B cell (primary cell): Measurements from ENCODE around the gene SHISA8. TPM values are rescaled to one million over a fixed set of nuclear protein-coding genes. Genes with fewer than 3 reads are reported as not detected.

Source experiments
- ATAC-seq: fragments of 200-7000 bp; cut with Tn5 transposase; one replicate; pipeline ENCODE4 v1.10.0; 2021; ENCODE audit warnings: low read depth, mild to moderate bottlenecking, moderate number of reproducible peaks, moderate library complexity
- CTCF ChIA-PET: fragments of 350-600 bp; sonication (Branson Sonifier 250); formaldehyde crosslinking; loops from one replicate; lab custom pipeline; 2021; ENCODE audit warnings: antibody characterized with exemption, inconsistent platforms; lab: Charles Lee
- POLR2A ChIA-PET: fragments of 350-600 bp; sonication (Branson Sonifier 250); formaldehyde crosslinking; loops from one replicate; lab custom pipeline; 2021; ENCODE audit warnings: antibody characterized with exemption; lab: Charles Lee
- DNase-seq: peaks from one replicate; pipeline ENCODE4 v3.0.0; 2013
- H2AFZ ChIP-seq: 2 replicates; pipeline ENCODE4 v1.6.1; 2012; ENCODE audit warnings: mild to moderate bottlenecking, low read depth, low read length; ENCODE audit not compliant: insufficient read depth, poor library complexity, severe bottlenecking
- H3K27ac ChIP-seq, 2 donors: 1 replicate in 1 of 2; 2 replicates in 1 of 2; pipeline ENCODE4 v1.5.1; 2012 to 2013; ENCODE audit warnings: low read length in 2 of 2, mild to moderate bottlenecking in 2 of 2, moderate library complexity in 1 of 2
- H3K27me3 ChIP-seq, 4 experiments: fragments of 200-600 bp in 1 of 4; sonication (generic) in 1 of 4; replicated peaks in 1 of 4; 1 replicate in 2 of 4; 2 replicates in 2 of 4; pipeline versions ENCODE4 v1.6.1 to v1.7.0; 2013 to 2016; ENCODE audit warnings: low read length in 3 of 4, mild to moderate bottlenecking in 2 of 4, mixed read lengths in 1 of 4, moderate library complexity in 1 of 4; ENCODE audit not compliant: insufficient read depth in 4 of 4, control insufficient read depth in 3 of 4; ENCODE audit errors: control extremely low read depth in 1 of 4
- H3K36me3 ChIP-seq, 2 experiments: replicated peaks in 1 of 2; 1 replicate in 1 of 2; 2 replicates in 1 of 2; pipeline versions ENCODE4 v1.6.1 to v1.7.1; 2013; ENCODE audit warnings: low read length in 1 of 2; ENCODE audit not compliant: insufficient read depth in 2 of 2, control insufficient read depth in 1 of 2; ENCODE audit errors: control extremely low read depth in 1 of 2, extremely low read depth in 1 of 2
- H3K4me1 ChIP-seq, 2 donors: fragments of 200-600 bp in 1 of 2; sonication (generic) in 1 of 2; 1 replicate in 1 of 2; 2 replicates in 1 of 2; pipeline versions ENCODE4 v1.5.1 to v1.6.1; 2013 to 2017; ENCODE audit warnings: low read length in 2 of 2; ENCODE audit not compliant: control insufficient read depth in 2 of 2, insufficient read depth in 2 of 2
- H3K4me2 ChIP-seq: replicated peaks from 2 replicates; pipeline ENCODE3; 2012; ENCODE audit warnings: mild to moderate bottlenecking, low read depth, low read length; ENCODE audit not compliant: poor library complexity, severe bottlenecking
- H3K4me3 ChIP-seq, 5 experiments: fragments of 200-600 bp in 1 of 5; sonication (generic) in 1 of 5; 1 replicate in 3 of 5; 2 replicates in 2 of 5; pipeline versions ENCODE4 v1.5.1 to v1.7.0; 2011 to 2016; ENCODE audit warnings: low read length in 4 of 5, mild to moderate bottlenecking in 4 of 5, low read depth in 2 of 5, control low read depth in 1 of 5, moderate library complexity in 1 of 5; ENCODE audit not compliant: insufficient read depth in 1 of 5; ENCODE audit errors: control extremely low read depth in 1 of 5, extremely low read depth in 1 of 5
- H3K79me2 ChIP-seq: fragments of 200-600 bp; sonication (generic); one replicate; pipeline ENCODE4 v1.6.0; 2016; ENCODE audit warnings: low read length; ENCODE audit not compliant: control insufficient read depth, insufficient read depth
- H3K9ac ChIP-seq: fragments of 200-600 bp; sonication (generic); 2 replicates; pipeline ENCODE4 v1.6.1; 2017; ENCODE audit warnings: mild to moderate bottlenecking, low read length, moderate library complexity
- H3K9me3 ChIP-seq, 3 donors: one replicate each; pipeline versions ENCODE4 v1.6.1 to v1.7.1; 2013; ENCODE audit warnings: low read length in 2 of 3; ENCODE audit not compliant: control insufficient read depth in 2 of 3, insufficient read depth in 1 of 3; ENCODE audit errors: control extremely low read depth in 1 of 3
- H4K20me1 ChIP-seq: 2 replicates; pipeline ENCODE4 v1.6.0; 2012; ENCODE audit warnings: mild to moderate bottlenecking, low read length; ENCODE audit not compliant: insufficient read depth, control insufficient read depth, poor library complexity, severe bottlenecking
- H3K27ac Mint-ChIP-seq: one replicate; pipeline ENCODE4 v1.8.0; 2021; ENCODE audit warnings: mixed read lengths
- H3K27me3 Mint-ChIP-seq: one replicate; pipeline ENCODE4 v1.8.0; 2021; ENCODE audit warnings: mixed read lengths
- H3K4me1 Mint-ChIP-seq: one replicate; pipeline ENCODE4 v1.8.0; 2021; ENCODE audit warnings: mixed read lengths
- H3K4me3 Mint-ChIP-seq: one replicate; pipeline ENCODE4 v1.8.0; 2021; ENCODE audit warnings: mixed read lengths
- H3K9me3 Mint-ChIP-seq: one replicate; pipeline ENCODE4 v1.8.0; 2022; ENCODE audit warnings: mixed read lengths; ENCODE audit not compliant: insufficient read depth
- CTCF ChIP-seq: fragments of 200-600 bp; IDR thresholded peaks from one replicate; pipeline ENCODE4 v1.8.0; 2022; ENCODE audit warnings: antibody characterized with exemption, mild to moderate bottlenecking
- EZH2 ChIP-seq: IDR thresholded peaks from 2 replicates; pipeline ENCODE4 v1.6.1; 2012; ENCODE audit warnings: borderline replicate concordance, low read depth, mild to moderate bottlenecking, moderate library complexity, low read length; ENCODE audit not compliant: insufficient read depth, poor library complexity, severe bottlenecking
- WGBS: methylation state at CpG from one replicate; pipeline ENCODE4 v1.1.5; 2013; ENCODE audit warnings: missing lambda C conversion rate; ENCODE audit not compliant: insufficient coverage; 5-methylcytosine and 5-hydroxymethylcytosine counted together
- intact Hi-C: fragments of 100-400 bp; cut with micrococcal nuclease; formaldehyde crosslinking; loops from one replicate; pipeline ENCODE4 v1.10.0; 2022
- polyA plus RNA-seq: library from polyadenylated mRNA; depleted of rRNA; stranded (reverse); fragments of >200 nt; gene quantifications from 2 replicates; pipeline ENCODE4 v1.2.3, GENCODE V29; 2012
- total RNA-seq, 2 donors: library from RNA; stranded (reverse); fragments of 120-200 nt in 1 of 2; gene quantifications; 1 replicate in 1 of 2; 2 replicates in 1 of 2; pipeline versions ENCODE4 v1.2.3 to v1.2.4, GENCODE V29; 2013 to 2022

SHISA8 gene
- total and polyA plus RNA-seq, 2 donors (not counting 1 experiment from before 2014, with no cell fraction given) = 22.4 to 46.5 TPM

DNA sequence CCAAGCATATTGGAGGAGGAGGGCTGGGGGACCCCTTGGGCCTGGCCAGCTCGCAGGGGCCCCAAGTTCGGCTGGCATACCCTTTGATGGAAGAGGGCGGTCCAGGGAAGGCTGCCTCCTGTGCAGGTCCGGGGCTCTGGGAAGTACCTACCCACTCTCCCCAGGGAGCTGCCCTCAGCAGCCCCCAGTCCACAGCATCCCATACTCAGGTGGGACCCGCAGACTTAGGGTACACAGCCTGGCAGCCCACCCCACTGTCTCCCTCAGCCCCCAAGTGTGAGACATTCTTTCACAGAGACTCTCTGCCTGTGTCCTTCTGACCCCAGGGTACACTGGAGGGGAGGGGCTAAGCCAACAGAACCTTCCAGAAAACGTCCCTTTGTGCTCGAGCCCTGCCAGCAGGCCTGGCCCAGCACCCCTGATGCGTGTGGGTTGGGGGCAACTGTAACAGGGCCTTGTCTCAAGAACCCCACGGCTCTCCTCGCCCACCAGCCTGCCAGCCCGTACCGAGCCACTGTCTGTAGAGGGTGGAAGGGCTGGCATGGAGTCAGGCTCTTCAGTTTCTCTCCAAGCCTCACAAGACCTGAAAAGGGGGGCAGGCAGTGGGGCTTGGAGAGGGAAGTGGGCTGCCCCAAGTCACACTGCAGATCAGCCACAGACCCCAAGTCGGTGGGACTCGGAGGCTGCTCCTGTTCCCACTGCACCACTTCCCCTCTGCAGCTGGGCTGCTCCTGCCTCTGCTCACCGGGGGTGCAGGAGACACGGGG, 18.7 kb upstream of the SHISA8 start:
- peaks cover 0 to 2% of the 10 kb centered on the region in 2 experiments for H3K36me3 ChIP-seq
- peak overlapping the region; percentile 99 for H3K27ac ChIP-seq
- H3K9ac ChIP-seq = no peak overlapping the region
- H3K4me3 Mint-ChIP-seq = peak overlapping the region; percentile 56
- peaks cover 78% of the 10 kb centered on the region for H3K4me1 Mint-ChIP-seq
- H3K9me3 Mint-ChIP-seq = no peaks in the 10 kb centered on the region
- H3K27me3 Mint-ChIP-seq = no peaks in the 10 kb centered on the region
- peak overlapping the region in 1 of 5 experiments; percentile 16 for H3K4me3 ChIP-seq
- CTCF ChIA-PET = interaction anchor here (1.0 to 17.9 kb wide), 4 partner anchors 4 to 237 kb away, joined by 3 to 499 read pairs (median 252); partner anchors contain the start of gene TNFRSF13C
- no peaks in the 10 kb centered on the region for H3K9me3 ChIP-seq
- POLR2A ChIA-PET = interaction anchor here (14.7 kb wide), 1 partner anchor 11 kb away, joined by 960 read pairs; the partner anchor contains the start of genes SHISA8 and TNFRSF13C
- peaks cover 94 to 100% of the 10 kb centered on the region in 2 donors for H3K4me1 ChIP-seq
- 42% methylated on average over 12 of the region's 16 CpGs for WGBS
- TF ChIP-seq EZH2 = no peak
- TF ChIP-seq CTCF = no peak
- H3K79me2 ChIP-seq = peaks cover 25% of the 10 kb centered on the region
- H3K27ac Mint-ChIP-seq = peak overlapping the region; percentile 99
- ATAC-seq (no peak), DNase-seq (peak; percentile 81)
- H4K20me1 ChIP-seq = no peaks in the 10 kb centered on the region
- H3K27me3 ChIP-seq = no peaks in the 10 kb centered on the region
- H2AFZ ChIP-seq = no peak overlapping the region
- H3K4me2 ChIP-seq = peak overlapping the region; percentile 61
- intact Hi-C loops = no loop called here

GRCh38 chr22:41932353-41932752, 17.5 kb upstream of the SHISA8 start:
- no peak overlapping the region for H3K9ac ChIP-seq
- CTCF ChIA-PET = interaction anchor here (1.2 to 17.9 kb wide), 2 partner anchors 5 to 107 kb away, joined by 3 to 499 read pairs; no protein-coding TSS in a partner anchor

More at GRCh38 chr22:41932353-41932752, 17.5 kb upstream of the SHISA8 start:
- H3K27me3 Mint-ChIP-seq = no peaks in the 10 kb centered on the region
- no peaks in the 10 kb centered on the region for H3K36me3 ChIP-seq
- POLR2A ChIA-PET = interaction anchor here (0.6 to 14.7 kb wide), 3 partner anchors 8 to 24 kb away, joined by 3 to 960 read pairs (median 4); partner anchors contain the start of genes SHISA8 and TNFRSF13C
- no peaks in the 10 kb centered on the region for H3K9me3 ChIP-seq
- H3K79me2 ChIP-seq = peaks cover 17% of the 10 kb centered on the region
- peak overlapping the region; percentile 70 for H3K4me3 Mint-ChIP-seq
- H4K20me1 ChIP-seq = no peaks in the 10 kb centered on the region
- H3K4me3 ChIP-seq = no peak overlapping the region
- H2AFZ ChIP-seq = no peak overlapping the region
- peaks cover 95 to 100% of the 10 kb centered on the region in 2 donors for H3K4me1 ChIP-seq
- 96% methylated on average over 11 of the region's 12 CpGs for WGBS
- ATAC-seq = no peak
- H3K4me1 Mint-ChIP-seq = peaks cover 84% of the 10 kb centered on the region
- H3K9me3 Mint-ChIP-seq = no peaks in the 10 kb centered on the region
- intact Hi-C loops = no loop called here
- H3K27ac Mint-ChIP-seq = peak overlapping the region; percentile 99
- peak overlapping the region; percentile 61 for H3K4me2 ChIP-seq
- DNase-seq = no peak
- H3K27ac ChIP-seq = peak overlapping the region; percentile 99
- TF ChIP-seq CTCF (no peak), EZH2 (no peak)
- H3K27me3 ChIP-seq = no peaks in the 10 kb centered on the region
